Measurements from ENCODE around the gene MYT1. TPM values are rescaled to one million over a fixed set of nuclear protein-coding genes. Genes with fewer than 3 reads are reported as not detected.
A peak's percentile ranks its signal among the peaks of the same experiment; 100 is the strongest.

Gene MYT1
- total and polyA plus RNA-seq, 11 donors, result 0.07 to 0.23 (median 0.09) TPM; not detected in 5

DNA sequence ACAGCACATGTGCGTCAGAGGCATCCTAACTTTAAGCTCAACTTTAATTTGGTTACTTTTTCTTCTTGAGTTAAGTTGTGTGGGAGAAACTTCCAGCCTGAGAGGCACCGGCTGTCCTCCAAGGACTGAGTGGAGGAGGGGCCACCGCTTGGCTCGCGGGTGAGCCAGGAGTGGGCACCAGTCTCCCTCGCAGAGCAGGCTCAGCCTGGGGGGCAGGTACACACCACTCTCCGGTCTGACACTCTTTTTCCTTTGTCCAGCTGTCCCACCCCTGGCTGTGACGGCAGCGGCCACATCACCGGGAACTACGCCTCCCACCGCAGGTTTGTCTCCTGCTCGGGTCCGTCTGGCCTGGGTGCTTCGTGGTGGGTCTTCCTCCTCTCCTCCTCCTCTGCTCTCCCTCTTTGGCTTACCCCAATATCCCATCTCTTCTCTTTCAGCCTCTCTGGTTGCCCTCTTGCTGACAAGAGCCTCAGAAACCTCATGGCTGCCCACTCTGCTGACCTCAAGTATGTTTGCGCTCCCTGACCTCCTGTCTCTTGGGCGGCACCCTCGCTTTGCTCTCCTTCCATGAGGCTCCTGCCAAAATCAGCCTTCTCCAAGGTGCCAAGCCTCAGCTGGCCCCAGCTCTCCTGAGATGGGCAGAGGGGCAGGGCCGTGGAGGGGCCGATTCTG is 58.7 kb downstream of the MYT1 start:
- Histone ChIP-seq H3K9me3 (no peaks in the 10 kb centered on the region), H3K27ac (peak overlapping the region in 6 of 12 donors; percentile 22 to 73 (median 58)), H3K27me3 (peaks cover 0 to 3% (median 0%) of the 10 kb centered on the region in 9 donors), H3K4me1 (peaks cover 0 to 42% (median 33%) of the 10 kb centered on the region in 12 donors), H3K36me3 (no peaks in the 10 kb centered on the region), H3K4me3 (no peak overlapping the region)
- DNase-seq (no peak), ATAC-seq (no peak)
- WGBS, 4 donors, result 75 to 81% (median 78%) methylated on average over 20 of the region's 20 CpGs
- TF ChIP-seq CTCF (IDR thresholded peaks at IDR 0.05) (no peak), POLR2A (IDR thresholded peaks at IDR 0.05) (no peak)
- intact Hi-C loops (cut with DNase I), result loop anchor here in 2 of 10 donors (5.0 kb wide), 1 partner anchor 34 kb away; the partner anchor contains the start of gene PCMTD2 (in 2 of the 2)

DNA sequence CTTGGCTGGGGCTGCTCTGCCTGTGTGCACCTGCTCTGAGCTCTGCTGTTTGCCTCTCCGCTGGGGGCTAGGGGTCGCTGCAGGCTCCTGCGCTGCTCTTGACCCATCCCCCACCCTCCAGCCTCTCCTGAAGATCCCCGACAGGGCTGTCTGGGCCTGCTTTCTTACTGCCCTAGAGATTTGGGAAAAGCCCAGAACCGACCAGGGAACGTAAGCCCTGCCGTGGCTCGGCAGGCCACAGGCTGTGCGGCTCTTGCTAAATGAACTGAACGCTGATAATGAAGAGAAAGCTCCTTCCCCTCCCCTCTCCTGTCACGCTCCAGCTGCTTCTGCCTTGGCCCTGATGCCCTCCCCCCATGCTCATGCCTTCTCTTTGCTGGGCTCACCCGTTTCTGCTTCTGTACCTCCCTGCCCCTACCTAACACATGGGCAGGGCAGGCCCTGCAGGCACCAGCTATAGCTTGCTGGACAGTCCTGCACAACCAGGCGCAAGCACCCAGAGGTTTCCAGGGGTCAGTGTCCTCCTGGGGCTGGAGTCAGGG is 59.3 kb downstream of the MYT1 start:
- intact Hi-C loops (cut with DNase I), result loop anchor here in 2 of 10 donors (5.0 kb wide), 1 partner anchor 34 kb away; the partner anchor contains the start of gene PCMTD2 (in 2 of the 2)
- no peak for TF ChIP-seq POLR2A (IDR thresholded peaks at IDR 0.05)
- TF ChIP-seq CTCF (IDR thresholded peaks at IDR 0.05), result peak; percentile 16 to 58 (median 44)
- H3K27me3 ChIP-seq, result peaks cover 0 to 3% (median 0%) of the 10 kb centered on the region in 9 donors
- peak; percentile 63 to 77 (median 72) for ATAC-seq
- H3K27ac ChIP-seq, result peak overlapping the region in 8 of 12 donors; percentile 40 to 73 (median 58)
- H3K4me3 ChIP-seq, result no peak overlapping the region
- H3K36me3 ChIP-seq, result no peaks in the 10 kb centered on the region
- WGBS, 4 donors, result 29 to 52% (median 41%) methylated on average over 9 to 13 of the region's 13 CpGs
- DNase-seq, result peak in 4 of 5 donors; percentile 58 to 74 (median 65)
- no peaks in the 10 kb centered on the region for H3K9me3 ChIP-seq
- peaks cover 0 to 42% (median 33%) of the 10 kb centered on the region in 12 donors for H3K4me1 ChIP-seq

DNA sequence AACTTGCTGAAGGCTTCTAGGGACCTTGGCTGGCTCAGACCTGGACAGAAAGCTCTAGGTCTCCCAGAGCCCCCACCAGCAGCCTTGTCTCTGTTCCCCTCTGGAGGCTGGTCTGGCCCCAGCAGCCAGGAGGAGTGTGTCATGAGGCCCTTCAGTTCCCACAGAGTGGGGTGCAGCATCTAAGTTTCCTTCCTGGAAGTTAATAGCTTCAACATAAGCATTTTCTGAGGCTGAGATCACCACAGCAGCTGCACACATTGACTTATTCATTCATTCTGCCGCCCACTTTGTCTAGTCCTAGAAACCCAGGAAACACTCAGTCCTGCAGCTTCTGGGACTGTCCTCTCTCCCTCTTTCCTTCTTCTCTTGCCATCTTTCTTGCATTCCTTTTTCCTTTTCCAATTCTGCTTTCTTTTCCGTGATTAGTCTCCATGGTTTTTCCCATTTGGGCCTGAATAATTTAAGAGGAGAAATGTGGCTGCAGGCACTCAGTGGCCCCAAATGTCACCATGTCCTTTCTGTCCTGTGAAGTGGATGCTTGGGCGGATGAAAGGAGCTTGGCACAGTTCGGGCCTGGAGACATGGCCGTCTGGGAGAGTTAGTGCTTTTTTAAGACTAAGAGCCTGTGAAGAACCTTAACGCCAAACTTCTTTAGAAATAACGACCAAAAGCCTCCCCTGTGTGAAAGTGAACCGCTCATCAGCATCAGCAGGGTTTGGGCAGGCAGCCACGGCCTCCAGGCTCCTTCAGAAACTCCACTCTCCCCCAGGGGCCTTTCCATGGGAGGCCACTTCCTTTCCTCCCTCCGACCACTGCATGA is 60.3 kb downstream of the MYT1 start:
- H3K9me3 ChIP-seq, result no peaks in the 10 kb centered on the region
- no peaks in the 10 kb centered on the region for H3K36me3 ChIP-seq
- peak overlapping the region in 10 of 12 donors; percentile 0 to 73 (median 57) for H3K27ac ChIP-seq
- peaks cover 0 to 3% (median 0%) of the 10 kb centered on the region in 9 donors for H3K27me3 ChIP-seq
- TF ChIP-seq POLR2A (IDR thresholded peaks at IDR 0.05) (no peak), CTCF (IDR thresholded peaks at IDR 0.05) (no peak)
- H3K4me1 ChIP-seq, result peaks cover 0 to 42% (median 33%) of the 10 kb centered on the region in 12 donors
- WGBS, 4 donors, result 29 to 45% (median 31%) methylated on average over 9 to 10 of the region's 10 CpGs
- ATAC-seq (peak; percentile 46 to 77 (median 59)), DNase-seq (peak in 3 of 5 donors; percentile 34 to 67 (median 45))
- H3K4me3 ChIP-seq, result no peak overlapping the region
- intact Hi-C loops (cut with DNase I), result loop anchor here in 3 of 10 donors (5.0 kb wide), 2 partner anchors 33 to 48 kb away; partner anchors contain the start of gene PCMTD2 (in 2 of the 3)
